ENCODE measurements around the gene CEACAM1. TPM values are rescaled to one million over a fixed set of nuclear protein-coding genes. Genes with fewer than 3 reads are reported as not detected.
"Not testable (repeated sequence)": the region's sequence is repeated elsewhere in the genome, so short reads cannot be mapped to it uniquely, and the experiment has no call there.

Gene CEACAM1

GRCh38 chr19:42469311-42470235 lies 58.7 kb downstream of the CEACAM1 start:
- Histone ChIP-seq H3K27me3 (ENCODE audit: control insufficient read depth, insufficient read depth, low read length) (peaks cover 21% of the 10 kb centered on the region), H3K4me1 (ENCODE audit: control insufficient read depth, insufficient read depth, low read length) (peaks cover 25% of the 10 kb centered on the region), H3K4me3 (ENCODE audit: low read length) (no peak overlapping the region), H3K9ac (ENCODE audit: low read depth, low read length) (no peak overlapping the region), H3K4me2 (ENCODE audit: low read length) (no peak overlapping the region), H3K36me3 (ENCODE audit: insufficient read depth, low read length) (no peaks in the 10 kb centered on the region), H3K9me3 (replicated peaks; ENCODE audit: low read length) (no peaks in the 10 kb centered on the region)

DNA sequence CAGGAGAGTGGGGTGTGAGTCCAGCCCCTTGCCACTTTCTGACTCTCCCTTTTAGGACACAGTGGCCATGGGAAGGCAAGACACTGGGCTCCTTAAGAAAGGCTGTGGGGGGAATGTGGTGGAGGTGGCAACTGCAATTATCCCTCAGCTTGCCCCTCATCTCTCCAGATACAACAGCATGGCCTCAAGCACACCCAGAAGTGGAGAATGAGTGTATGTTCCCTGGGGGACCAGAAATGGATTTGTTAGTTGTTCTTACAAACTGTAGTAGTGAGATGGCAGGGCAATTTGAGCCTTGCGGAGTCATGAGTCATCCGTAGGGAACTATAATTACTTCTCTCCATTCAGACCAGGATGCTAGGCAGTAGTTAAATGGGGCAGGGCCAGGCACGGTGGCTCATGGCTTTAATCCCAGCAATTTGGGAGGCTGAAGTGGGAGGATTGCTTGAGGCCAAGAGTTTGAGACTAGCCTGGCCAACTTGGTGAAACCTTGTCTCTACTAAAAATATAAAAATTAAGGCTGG lies 59.9 kb downstream of the CEACAM1 start:
- no peak overlapping the region for H3K9ac ChIP-seq (ENCODE audit: low read depth, low read length)

DNA sequence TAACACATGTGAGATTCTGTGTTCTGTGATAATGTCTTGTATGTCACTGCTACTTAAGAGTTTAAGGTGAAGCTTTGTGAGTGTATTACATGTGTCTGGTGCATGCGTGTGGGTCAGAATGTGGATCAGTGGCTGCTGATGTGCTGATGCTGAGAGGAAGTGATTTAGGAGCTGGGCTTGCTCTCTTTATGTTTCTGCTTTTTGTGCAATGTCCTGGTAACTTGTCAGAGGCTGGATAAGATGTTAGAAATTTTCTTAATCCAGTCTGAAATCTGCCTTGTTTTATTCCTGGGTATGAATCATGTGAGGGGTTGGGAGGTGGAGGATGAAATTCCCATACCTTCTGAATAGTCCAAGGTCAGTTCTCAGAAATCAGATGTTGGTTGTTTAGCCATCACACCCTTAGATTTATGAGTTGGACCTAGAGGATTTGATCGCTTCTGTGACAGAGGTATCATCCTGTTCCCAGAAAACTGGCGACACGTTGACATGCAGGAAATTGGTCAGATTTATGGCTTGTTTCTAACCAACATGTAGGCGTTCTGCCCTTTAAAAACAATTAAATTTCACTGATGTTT lies 61.0 kb downstream of the CEACAM1 start:
- Histone ChIP-seq H3K4me2 (ENCODE audit: low read length) (no peak overlapping the region), H3K9me3 (replicated peaks; ENCODE audit: low read length) (no peaks in the 10 kb centered on the region), H3K36me3 (ENCODE audit: insufficient read depth, low read length) (no peaks in the 10 kb centered on the region), H3K4me1 (ENCODE audit: control insufficient read depth, insufficient read depth, low read length) (peaks cover 25% of the 10 kb centered on the region), H3K4me3 (ENCODE audit: low read length) (no peak overlapping the region), H3K9ac (ENCODE audit: low read depth, low read length) (no peak overlapping the region), H3K27me3 (ENCODE audit: control insufficient read depth, insufficient read depth, low read length) (peaks cover 6% of the 10 kb centered on the region)

More for the DNA sequence above, 59.9 kb downstream of the CEACAM1 start:
- Histone ChIP-seq H3K27me3 (ENCODE audit: control insufficient read depth, insufficient read depth, low read length) (peaks cover 14% of the 10 kb centered on the region), H3K4me2 (ENCODE audit: low read length) (peak overlapping the region; percentile 10), H3K4me1 (ENCODE audit: control insufficient read depth, insufficient read depth, low read length) (peaks cover 25% of the 10 kb centered on the region), H3K36me3 (ENCODE audit: insufficient read depth, low read length) (no peaks in the 10 kb centered on the region), H3K9me3 (replicated peaks; ENCODE audit: low read length) (no peaks in the 10 kb centered on the region), H3K4me3 (ENCODE audit: low read length) (no peak overlapping the region)

DNA sequence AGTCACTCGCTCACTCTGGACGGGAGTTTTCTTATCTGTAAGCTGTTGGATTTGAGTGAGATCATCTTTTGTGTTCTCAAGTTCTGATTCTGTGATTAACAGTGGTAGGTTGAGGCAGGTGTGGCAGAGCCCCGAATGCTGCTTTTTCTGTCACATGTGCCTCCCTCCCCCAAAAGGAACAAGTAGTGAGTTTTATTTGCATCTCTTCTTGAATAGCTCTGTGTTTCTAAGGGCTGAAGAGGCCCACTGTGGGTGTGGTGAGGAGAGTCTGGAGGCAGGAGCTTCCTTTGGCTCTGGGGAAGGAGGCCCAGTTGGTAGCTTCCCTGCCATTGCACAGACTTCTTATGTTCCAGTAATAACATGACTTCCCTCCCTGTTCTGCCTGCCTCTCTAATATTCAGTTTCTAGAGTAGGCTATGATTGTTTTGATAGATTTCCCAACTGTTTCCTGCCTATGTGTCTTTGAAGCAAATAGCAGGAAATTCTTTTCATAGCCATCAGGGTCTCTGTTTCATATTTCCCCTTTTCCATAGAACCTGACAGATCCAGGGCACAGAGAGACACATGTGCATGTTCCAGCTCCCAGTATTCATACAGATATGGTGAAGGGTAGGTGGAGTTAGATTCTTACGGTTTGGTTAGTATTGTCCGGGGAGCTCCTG lies 61.6 kb downstream of the CEACAM1 start:
- Histone ChIP-seq H3K27me3 (ENCODE audit: control insufficient read depth, insufficient read depth, low read length) (peaks cover 6% of the 10 kb centered on the region), H3K4me1 (ENCODE audit: control insufficient read depth, insufficient read depth, low read length) (peaks cover 19% of the 10 kb centered on the region), H3K4me3 (ENCODE audit: low read length) (no peak overlapping the region), H3K36me3 (ENCODE audit: insufficient read depth, low read length) (no peaks in the 10 kb centered on the region), H3K9ac (ENCODE audit: low read depth, low read length) (no peak overlapping the region), H3K9me3 (replicated peaks; ENCODE audit: low read length) (no peaks in the 10 kb centered on the region), H3K4me2 (ENCODE audit: low read length) (no peak overlapping the region)

DNA sequence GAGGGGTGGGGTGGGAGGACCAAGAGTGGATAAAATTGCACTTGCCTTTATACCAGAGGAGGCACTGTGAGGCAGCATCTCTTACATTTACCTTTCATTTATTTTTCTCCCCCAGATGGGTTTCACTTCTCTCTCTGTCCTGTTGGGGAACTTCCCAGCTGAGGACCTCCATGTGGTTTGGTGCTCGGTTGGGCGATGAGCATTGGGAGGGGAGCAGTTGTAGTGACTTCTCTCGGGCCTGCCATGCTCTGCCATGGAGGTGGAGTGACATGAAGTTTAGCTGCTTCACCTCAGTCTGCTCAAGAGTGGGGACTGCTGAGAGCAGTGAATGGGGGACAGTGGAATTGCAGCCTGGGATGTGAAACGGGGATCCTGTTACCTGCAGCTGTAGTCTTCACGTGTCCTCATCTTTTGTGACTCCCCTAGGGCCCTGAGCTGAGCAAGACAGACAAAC lies 62.4 kb downstream of the CEACAM1 start:
- H3K27me3 ChIP-seq (ENCODE audit: control insufficient read depth, insufficient read depth, low read length): no peaks in the 10 kb centered on the region
- H3K9ac ChIP-seq (ENCODE audit: low read depth, low read length): no peak overlapping the region
- H3K4me1 ChIP-seq (ENCODE audit: control insufficient read depth, insufficient read depth, low read length): peaks cover 18% of the 10 kb centered on the region
- no peaks in the 10 kb centered on the region for H3K9me3 ChIP-seq (replicated peaks; ENCODE audit: low read length)
- no peaks in the 10 kb centered on the region for H3K36me3 ChIP-seq (ENCODE audit: insufficient read depth, low read length)
- H3K4me3 ChIP-seq (ENCODE audit: low read length): no peak overlapping the region
- no peak overlapping the region for H3K4me2 ChIP-seq (ENCODE audit: low read length)

DNA sequence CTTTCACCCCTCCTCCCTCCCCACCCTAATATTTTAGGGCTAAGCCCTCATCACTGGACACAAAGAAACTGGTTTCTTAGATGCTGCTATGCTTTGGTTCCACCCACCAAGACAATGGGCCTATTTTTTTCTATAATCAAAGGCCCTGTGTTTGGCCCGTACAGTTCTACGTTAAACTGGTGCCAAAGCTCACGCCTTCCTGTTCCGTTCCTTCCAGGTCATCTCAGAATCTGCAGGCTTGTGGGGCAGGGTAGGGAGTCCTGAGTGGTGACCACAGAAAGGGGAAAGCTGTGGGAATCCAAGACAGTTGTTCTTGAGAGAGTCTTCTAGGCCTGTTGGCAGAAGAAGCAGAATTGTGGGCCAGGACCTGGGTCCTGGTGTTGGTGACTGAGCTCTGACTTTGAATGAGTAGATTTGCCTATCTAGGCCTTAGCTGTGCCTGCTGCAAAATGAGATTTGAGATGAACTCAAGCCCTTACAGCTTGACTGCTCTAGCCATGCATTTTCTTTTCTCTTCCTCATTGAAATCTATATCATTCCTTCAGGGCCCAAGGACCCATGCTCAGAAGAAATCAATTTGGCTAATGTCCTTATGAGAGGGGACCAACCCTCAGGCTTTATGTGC lies 66.5 kb downstream of the CEACAM1 start:
- no peak overlapping the region for H3K4me3 ChIP-seq (ENCODE audit: low read length)
- H3K4me2 ChIP-seq (ENCODE audit: low read length): no peak overlapping the region
- H3K27me3 ChIP-seq (ENCODE audit: control insufficient read depth, insufficient read depth, low read length): peaks cover 5% of the 10 kb centered on the region
- no peaks in the 10 kb centered on the region for H3K9me3 ChIP-seq (replicated peaks; ENCODE audit: low read length)
- H3K9ac ChIP-seq (ENCODE audit: low read depth, low read length): no peak overlapping the region
- no peaks in the 10 kb centered on the region for H3K36me3 ChIP-seq (ENCODE audit: insufficient read depth, low read length)
- peaks cover 7% of the 10 kb centered on the region for H3K4me1 ChIP-seq (ENCODE audit: control insufficient read depth, insufficient read depth, low read length)

- not testable (repeated sequence) for H3K36me3 ChIP-seq (ENCODE audit: insufficient read depth, low read length); H3K4me2 ChIP-seq (ENCODE audit: low read length); H3K9me3 ChIP-seq (replicated peaks; ENCODE audit: low read length); H3K9ac ChIP-seq (ENCODE audit: low read depth, low read length); H3K27me3 ChIP-seq (ENCODE audit: control insufficient read depth, insufficient read depth, low read length); H3K4me3 ChIP-seq (ENCODE audit: low read length); H3K4me1 ChIP-seq (ENCODE audit: control insufficient read depth, insufficient read depth, low read length)
Measured at GRCh38 chr19:42461231-42461630, 67.0 kb downstream of the CEACAM1 start.

DNA sequence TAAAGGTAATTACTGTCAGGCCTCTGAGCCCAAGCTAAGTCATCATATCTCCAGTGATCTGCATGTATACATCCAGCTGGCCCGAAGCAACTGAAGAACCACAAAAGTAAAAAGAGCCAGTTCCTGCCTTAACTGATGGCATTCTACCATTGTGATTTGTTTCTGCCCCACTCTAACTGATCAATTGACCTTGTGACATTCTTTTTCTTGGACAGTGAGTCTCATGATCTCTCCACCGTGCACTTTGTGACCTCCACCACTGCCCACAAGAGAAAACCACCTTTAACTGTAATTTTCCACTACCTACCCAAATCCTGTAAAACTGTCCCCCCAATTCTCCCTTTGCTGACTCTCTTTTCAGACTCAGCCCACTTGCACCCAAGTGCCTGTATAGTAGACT lies 68.4 kb downstream of the CEACAM1 start:
- no peaks in the 10 kb centered on the region for H3K9me3 ChIP-seq (replicated peaks; ENCODE audit: low read length)
- peaks cover 8% of the 10 kb centered on the region for H3K27me3 ChIP-seq (ENCODE audit: control insufficient read depth, insufficient read depth, low read length)
- no peak overlapping the region for H3K4me3 ChIP-seq (ENCODE audit: low read length)
- H3K9ac ChIP-seq (ENCODE audit: low read depth, low read length): no peak overlapping the region
- H3K4me1 ChIP-seq (ENCODE audit: control insufficient read depth, insufficient read depth, low read length): peaks cover 4% of the 10 kb centered on the region
- no peaks in the 10 kb centered on the region for H3K36me3 ChIP-seq (ENCODE audit: insufficient read depth, low read length)
- no peak overlapping the region for H3K4me2 ChIP-seq (ENCODE audit: low read length)

Small RNAs within 50 kb of the gene (small RNA-seq; reads per million reads assigned to genes)
- gene RNU4-60P: not detected

Data from skeletal muscle satellite cell (primary cell).